HUDEP-2 (cell line): Measurements from ENCODE around the gene HOXB5.
A peak's percentile ranks its signal among the peaks of the same experiment; 100 is the strongest.

Source experiments
- DNase-seq, 76 experiments: peaks; one replicate each; lab custom pipeline; 2025; ENCODE audit not compliant: unreplicated experiment in 76 of 76; lab: John Stamatoyannopoulos, UW

Gene HOXB5

DNA sequence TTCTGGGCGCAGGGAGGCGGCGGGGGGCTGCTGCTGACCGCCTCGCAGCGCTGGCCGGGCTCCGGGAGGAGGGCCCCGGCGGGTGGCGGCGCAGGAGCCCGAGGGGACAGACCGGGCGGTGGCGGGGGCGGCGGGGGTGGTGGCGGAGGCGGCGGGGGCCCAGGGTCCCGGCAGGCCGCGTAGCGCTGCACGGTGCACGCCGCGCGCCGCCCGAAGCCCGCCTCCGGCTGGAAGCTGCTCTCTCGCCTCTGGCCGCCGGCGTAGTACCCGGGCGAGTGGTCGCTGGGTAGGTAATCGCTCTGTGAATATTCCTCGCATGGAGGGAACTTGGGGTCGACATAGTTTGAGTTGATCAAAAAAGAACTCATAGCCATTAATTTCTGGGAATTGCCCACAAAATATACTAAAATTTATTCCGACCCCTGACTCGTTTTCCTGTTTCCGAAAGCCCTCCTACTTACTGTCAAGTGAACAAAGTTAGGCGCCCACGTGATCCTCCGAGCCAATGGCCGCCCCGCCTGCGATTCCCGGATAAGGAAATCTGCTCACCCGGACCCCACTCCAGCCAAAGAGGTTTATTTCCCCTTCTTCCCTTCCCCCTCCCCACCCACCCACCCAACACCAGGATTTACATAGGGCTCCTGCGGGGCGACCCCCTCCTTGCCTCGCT, 15.5 kb downstream of the HOXB5 start, which contains the start of gene HOXB4:
HOXB4 (minus strand) TSS at position 405 of the 670 bp plus-strand sequence; CDS start at position 374, 31 bp downstream.
- peak in 72 of 76 experiments; percentile 14 to 86 (median 65) for DNase-seq

DNA sequence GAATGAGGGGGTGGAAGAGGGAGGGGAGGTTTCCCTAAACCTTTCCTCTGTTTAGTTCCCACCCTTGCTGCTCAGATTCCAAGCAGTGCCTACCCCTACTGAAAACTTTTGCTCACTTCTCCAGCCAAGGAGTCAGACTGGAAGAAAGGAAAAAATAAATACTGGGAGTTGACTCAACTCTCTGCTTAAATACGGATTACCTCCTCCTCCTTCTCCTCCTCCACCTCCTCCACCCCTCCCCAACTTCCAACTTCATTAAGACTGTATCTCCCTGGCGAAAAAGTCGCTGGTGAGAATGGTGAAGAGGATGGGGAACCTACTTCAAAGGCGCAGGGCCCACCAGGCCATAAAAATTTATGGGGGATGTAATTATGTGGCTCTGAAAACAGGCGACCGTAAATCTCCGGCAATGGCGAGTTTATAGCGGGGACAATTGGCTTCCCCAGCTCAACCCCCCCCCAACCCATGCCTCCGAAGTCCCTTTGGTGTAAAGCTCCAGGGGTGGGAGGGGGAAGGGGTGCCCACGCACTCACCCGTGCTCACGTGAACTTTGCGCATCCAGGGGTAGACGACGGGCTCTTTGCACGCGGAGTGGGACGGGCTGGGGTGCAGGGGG, 16.1 kb downstream of the HOXB5 start:
- peak in 18 of 76 experiments; percentile 11 to 60 (median 26) for DNase-seq

DNA sequence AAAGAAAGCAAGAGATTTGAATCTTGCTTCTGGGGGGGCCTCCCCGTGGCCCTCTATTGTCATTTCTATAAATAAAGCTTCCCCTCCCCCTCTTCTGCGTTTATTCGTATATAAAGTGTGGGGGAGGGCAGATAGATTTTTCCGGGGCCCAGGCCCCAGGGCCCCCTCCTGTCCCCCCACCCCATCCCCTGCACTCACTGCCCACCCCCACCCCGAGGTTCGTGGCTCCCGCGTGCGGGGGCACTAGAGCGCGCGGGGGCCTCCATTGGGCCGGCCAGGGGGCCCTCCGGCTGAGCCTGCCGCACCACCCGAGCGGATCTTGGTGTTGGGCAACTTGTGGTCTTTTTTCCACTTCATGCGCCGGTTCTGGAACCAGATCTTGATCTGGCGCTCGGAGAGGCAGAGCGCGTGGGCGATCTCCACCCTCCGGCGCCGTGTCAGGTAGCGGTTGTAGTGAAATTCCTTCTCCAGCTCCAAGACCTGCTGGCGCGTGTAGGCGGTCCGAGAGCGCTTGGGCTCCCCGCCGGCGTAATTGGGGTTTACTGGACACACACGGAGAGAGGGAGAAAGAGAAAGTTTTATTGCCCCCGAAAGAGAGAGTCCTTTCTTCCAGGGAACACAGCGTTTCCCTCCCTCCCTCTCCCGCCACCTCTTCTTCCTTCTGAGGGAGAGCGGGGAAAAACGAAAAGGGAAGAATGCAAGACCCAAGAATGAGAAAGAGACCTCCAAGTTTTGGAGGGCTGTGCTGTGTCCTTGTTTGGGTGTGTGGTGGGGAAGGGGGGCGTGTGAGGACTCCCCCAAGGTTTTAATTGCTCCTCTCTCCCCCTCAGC, 16.9 kb downstream of the HOXB5 start:
- DNase-seq = peak in 63 of 76 experiments; percentile 9 to 73 (median 41)

DNA sequence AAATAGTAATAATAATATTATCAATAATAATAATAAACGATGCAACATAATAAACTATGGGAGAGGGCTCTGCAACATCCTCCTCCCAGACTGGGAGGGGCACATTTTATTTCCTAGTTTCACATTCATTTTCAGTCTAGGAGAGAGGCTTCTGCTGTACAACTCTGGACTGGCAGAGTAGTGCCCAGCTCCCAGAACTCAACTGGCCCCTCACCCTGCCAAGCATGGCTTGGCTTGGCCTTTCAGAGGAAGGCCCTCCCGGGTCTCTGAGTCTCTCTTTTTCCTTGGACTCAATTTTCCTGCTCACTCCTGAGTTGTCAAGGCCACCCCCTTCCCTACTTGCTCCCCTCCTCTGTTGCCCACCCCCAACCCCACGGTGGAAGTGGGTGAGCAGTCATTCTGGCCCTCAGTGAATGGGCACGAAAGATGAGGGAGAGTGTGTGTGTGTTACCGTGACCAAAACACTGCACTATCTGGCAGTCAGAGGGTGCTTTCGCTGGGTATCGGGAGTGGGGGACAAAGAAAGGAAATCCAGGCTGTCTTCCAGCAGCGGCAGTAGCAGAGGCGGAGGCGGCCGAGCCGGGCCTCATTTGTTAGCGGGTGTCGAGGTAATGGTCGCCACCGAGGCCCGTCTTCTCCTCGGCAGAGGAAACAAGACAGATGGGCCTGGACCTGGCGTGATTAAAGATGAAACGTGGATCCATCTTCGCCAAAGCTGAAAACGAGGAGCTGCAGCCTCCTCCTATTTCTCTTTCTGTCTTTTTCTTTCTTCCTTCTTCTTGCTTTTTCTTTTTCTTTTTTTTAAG, 17.7 kb downstream of the HOXB5 start:
- no peak for DNase-seq

DNA sequence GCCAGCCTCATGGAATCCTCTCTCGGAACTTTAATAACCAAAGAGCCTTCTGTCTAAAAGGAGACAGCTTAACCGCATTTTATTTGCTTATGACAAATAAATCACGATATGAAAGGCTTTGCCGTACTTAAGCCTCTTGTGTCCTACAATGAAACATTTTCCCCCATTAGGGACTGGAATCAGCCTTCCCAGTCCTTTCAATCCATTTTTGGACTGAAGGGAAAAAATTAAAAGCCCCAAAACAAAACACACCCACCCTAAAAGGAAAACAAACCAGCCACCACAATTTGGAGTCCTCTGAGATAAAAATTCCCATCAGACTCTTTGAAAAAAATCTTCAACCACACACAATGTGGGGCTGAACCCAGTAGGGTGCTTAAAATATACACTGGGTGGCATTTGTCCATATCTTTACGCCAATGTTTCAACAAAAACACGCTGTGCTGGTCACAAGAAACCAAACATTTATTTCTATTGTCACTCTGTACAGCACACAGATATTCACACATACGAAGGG, 18.5 kb downstream of the HOXB5 start:
- no peak for DNase-seq

- DNase-seq = no peak
Observed at GRCh38 chr17:48574505-48575065, 19.0 kb downstream of the HOXB5 start.

DNA sequence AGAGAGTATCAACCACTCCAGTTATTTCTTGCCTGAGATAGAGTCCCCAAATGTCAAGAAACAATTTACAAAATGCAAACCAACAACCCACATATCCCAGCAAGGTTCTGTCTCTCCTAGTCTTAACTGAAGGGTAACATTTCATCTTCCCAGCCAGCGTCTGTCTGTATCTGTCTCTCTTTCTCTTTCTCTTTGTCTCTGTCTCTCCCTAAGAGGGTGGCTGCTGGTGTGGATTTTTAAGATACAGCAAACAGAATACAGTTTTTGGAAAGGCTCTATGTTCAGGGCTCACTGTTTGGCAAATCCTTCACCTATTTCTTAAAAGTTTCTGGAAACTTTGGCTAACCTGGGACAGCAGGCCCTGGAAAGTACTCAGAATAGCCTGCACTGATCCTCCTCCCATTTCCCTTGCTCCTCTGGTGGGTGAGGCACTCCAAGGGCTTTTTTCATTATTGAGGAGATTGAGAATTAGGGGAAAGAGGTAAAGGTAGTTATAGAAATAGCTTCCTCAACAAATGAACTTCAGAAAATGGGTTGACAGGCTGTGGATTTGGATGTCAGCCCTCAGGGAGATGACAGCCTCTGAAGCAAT, 21.7 kb downstream of the HOXB5 start:
- DNase-seq = no peak

DNA sequence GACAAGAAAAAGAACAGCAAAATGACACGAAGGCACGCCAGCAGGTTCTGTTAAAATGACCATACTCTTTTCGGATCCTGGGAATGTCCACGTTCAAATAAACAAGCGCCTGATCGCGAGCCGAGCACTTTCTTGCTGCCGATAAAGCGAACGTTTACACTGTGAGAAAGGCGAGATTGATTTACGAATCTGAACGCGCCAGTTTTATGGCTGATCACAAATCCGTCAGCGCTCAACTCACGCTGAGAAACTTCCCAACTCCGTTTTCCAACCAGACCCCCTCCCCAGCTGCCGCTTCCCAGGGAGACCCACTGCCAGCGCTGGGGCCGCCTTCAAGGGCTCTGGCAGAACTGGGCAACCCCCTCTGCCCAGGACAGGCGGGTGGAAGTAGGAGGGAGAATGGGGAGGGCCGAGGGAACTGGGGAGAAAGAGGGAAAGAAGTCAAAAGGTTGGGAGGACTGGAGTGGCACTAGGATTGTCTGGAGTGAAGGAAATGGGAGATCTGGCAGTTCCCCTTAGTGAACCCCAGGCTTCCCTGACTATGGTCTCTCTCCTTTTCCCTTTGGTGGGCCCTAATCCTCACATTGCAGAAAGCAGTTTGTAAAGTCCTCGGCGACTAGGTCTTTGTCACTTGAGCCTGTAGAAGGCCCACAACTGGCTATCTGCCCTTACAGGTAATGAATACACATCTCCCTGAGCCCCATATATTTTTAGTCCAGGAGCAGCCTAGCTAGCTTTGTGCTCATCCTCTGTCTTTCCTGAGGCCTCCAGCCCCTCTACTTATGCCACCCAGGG, 22.4 kb downstream of the HOXB5 start:
- no peak for DNase-seq

DNA sequence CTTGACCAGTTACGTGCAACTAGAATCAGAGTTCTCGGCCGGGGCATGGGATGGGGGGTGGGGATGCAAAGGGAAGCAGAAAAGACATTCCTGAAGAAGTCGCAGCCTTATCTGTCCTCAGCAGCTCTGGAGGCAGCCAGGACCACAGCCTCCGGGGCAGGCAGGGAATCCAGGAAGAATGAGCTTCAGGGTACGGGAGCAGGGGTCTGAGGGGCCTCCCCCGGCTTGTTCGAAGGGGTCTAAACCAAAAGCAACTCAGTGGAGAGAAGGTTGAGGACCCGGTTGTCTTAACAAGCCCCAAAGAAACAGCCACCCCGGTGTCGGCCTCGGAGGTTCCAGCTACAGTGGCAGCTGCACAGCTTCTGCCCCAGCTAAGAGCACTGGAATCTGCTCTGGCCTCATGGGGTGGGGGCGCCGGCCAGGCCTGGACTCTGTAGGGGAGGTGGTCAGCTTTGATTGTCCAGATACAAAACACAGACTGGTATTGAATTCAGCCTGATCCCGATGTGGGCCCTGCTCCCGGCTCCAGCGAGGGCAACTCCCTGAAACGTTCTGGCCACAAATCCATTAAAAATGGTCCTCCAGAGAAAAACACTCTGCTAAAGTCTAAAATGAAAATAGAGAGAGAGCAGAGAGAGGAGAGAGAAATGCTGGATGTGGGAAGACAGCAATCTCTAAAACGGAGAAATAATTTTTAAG, 23.1 kb downstream of the HOXB5 start:
- DNase-seq = no peak

- DNase-seq = no peak
Observed at GRCh38 chr17:48569674-48570324, 23.8 kb downstream of the HOXB5 start.

GRCh38 chr17:48569240-48569582, 24.4 kb downstream of the HOXB5 start:
- DNase-seq = no peak

- no peak for DNase-seq
Observed at GRCh38 chr17:48568499-48569239, 24.9 kb downstream of the HOXB5 start.

DNA sequence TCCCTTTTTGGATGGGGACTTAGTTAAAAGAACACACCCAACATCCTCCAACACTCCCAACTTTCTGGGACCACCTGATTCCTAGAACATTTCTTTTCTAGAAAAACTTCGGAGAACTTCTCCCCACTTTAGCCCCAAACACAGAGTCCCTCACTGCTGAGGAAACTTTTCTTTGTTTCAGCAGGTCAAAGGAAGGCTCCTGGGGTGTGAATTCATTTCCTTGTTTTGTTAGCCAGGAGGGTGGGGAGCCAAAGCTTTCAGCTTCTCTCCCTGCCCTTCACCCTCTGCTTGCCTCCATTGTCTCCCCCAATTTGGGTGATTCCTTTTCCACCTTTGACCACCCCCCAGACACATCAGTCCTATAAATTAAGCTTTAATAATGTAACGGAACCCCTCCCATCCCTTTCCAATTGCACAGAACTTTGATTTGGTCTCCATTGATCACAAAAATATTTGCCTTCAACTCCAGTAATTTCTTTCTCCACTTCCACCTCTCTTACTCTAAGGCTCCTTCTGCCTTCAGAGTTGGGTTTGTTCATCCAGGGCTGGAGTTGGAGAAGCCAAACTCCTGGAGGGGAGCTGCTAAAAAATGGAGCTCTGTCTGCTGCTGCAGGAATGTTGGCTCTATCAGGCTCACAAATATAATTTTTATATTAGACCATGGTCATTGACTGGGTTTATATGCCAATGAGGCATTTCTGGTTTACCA, 25.8 kb downstream of the HOXB5 start:
- no peak for DNase-seq

- DNase-seq = no peak
Observed at GRCh38 chr17:48567209-48567608, 26.4 kb downstream of the HOXB5 start.

- DNase-seq = no peak
Observed at GRCh38 chr17:48566717-48567116, 26.9 kb downstream of the HOXB5 start.

GRCh38 chr17:48565925-48566710, 27.5 kb downstream of the HOXB5 start:
- DNase-seq = no peak
